Measurements from ENCODE around the gene SKA1. TPM values are rescaled to one million over a fixed set of nuclear protein-coding genes. Genes with fewer than 3 reads are reported as not detected.

The SKA1 gene
- polyA plus RNA-seq (2011; rRNA removed) (18.8 and 24.3 TPM in 2 replicates), polyA plus RNA-seq (2017; fragmentation: RNase III; extraction: RNeasy Plus Mini Kit Qiagen cat#74134 plus additional on column Dnase treatment) (11.9 to 15.2 TPM (median 12.5 TPM) in 3 replicates), polyA minus RNA-seq (2011; rRNA and poly(A)+ RNA removed) (7.7 and 10.0 TPM in 2 replicates)
- 8.8 and 10.3 TPM in 2 replicates for polyA plus RNA-seq (2012; cell fraction: cytosol; rRNA removed)
- 4.2 and 6.1 TPM in 2 replicates for polyA plus RNA-seq (2012; cell fraction: nucleus; rRNA removed)

DNA sequence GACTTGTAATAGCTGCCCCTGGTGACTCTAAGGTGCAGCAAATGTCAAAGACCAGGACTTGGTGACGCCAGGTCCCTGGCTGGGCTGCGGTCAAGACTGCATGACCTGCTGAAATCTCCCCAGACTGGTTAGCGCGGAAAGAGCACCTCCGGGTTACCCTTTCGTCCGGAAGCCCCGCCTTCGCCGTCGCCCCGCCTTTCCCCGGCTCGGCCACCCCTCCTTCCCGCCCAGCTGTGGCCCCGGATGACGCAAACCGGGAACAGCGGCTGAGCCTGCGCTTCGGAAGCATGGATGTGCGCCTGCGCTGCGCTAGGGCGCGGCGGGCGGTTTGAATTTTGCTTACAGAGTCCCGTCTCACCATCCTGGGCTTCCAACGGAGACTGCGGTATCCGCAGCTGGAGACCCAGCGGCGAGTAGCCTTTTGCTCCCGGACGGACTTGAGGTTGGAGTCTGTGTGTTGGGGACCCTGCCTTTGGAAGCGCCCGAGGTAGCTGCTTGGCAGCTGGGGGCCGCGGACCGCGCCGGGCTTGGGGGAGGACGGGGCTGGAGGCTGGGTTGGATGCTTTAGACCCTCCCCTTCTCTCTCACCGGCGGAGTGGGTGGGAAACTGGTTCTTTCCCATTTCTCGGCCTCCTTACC, at the start of gene SKA1:
Gene SKA1 (plus strand): TSS at position 294 of the 639 bp plus-strand sequence. CDS start 785 bp downstream, outside the sequence.
- Histone ChIP-seq H3K4me2 (peak within 1 kb of the TSS; percentile 85), H3K27ac (peak within 1 kb of the TSS; percentile 76 to 87), H3K4me3 (peak within 1 kb of the TSS; percentile 70), H3K9me3 (0 out of 3 replicates have a peak, but pooled peaks cover 3% of the 10 kb centered on the region), H3K4me1 (0 out of 3 replicates have a peak, but pooled peaks cover 5% of the 10 kb centered on the region)
- WGBS (ENCODE audit: missing lambda C conversion rate) = 3% methylated on average over 3 of the region's 47 CpGs
- TF ChIP-seq RARB (CRISPR knock-in tag; IDR thresholded peaks at IDR 0.05) = no peak
- TF ChIP-seq JUN (IDR thresholded peaks at IDR 0.05) = peak in 1 of 2 experiments; percentile 55; a peak in 2 of 5 replicates
- no peak for TF ChIP-seq ATOH8 (CRISPR knock-in tag; IDR thresholded peaks at IDR 0.05; ENCODE audit: low read depth)
- TF ChIP-seq, protein P1, sequence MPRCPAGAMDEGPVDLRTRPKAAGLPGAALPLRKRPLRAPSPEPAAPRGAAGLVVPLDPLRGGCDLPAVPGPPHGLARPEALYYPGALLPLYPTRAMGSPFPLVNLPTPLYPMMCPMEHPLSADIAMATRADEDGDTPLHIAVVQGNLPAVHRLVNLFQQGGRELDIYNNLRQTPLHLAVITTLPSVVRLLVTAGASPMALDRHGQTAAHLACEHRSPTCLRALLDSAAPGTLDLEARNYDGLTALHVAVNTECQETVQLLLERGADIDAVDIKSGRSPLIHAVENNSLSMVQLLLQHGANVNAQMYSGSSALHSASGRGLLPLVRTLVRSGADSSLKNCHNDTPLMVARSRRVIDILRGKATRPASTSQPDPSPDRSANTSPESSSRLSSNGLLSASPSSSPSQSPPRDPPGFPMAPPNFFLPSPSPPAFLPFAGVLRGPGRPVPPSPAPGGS (IDR thresholded peaks at IDR 0.05) = peak; percentile 74; the same call in 1 of the 3 replicates
- peak; percentile 84 for TF ChIP-seq KDM5A (IDR thresholded peaks at IDR 0.05)
- TF ChIP-seq HDAC2 (IDR thresholded peaks at IDR 0.05) = peak; percentile 79; the same call in 1 of the 2 replicates
- no peak for TF ChIP-seq JUNB (IDR thresholded peaks at IDR 0.05)
- peak in 1 of 2 experiments; percentile 10; a peak in 1 of 4 replicates for TF ChIP-seq CEBPB (IDR thresholded peaks at IDR 0.05)
- peak; percentile 46 for TF ChIP-seq MAX (IDR thresholded peaks at IDR 0.05)
- TF ChIP-seq ZC3H11A (IDR thresholded peaks at IDR 0.05) = no peak
- TF ChIP-seq RCOR1 (IDR thresholded peaks at IDR 0.05; ENCODE audit: low read depth, low read length) = no peak
- no peak for TF ChIP-seq POLR2AphosphoS2 (conservative IDR thresholded peaks at IDR 0.05; ENCODE audit: low read length)
- TF ChIP-seq HMGXB4 (CRISPR knock-in tag; IDR thresholded peaks at IDR 0.05; ENCODE audit: borderline replicate concordance) = no peak
- TF ChIP-seq ZFP36 (IDR thresholded peaks at IDR 0.05; ENCODE audit: borderline replicate concordance, partially characterized antibody) = no peak
- no peak for TF ChIP-seq FOSL2 (IDR thresholded peaks at IDR 0.05)
- TF ChIP-seq FOSL2 (CRISPR knock-in tag; IDR thresholded peaks at IDR 0.05) = no peak
- peak; percentile 86 for TF ChIP-seq POLR2A (IDR thresholded peaks at IDR 0.05; ENCODE audit: low read length)
- no peak for TF ChIP-seq MYC (IDR thresholded peaks at IDR 0.05; ENCODE audit: borderline replicate concordance, low read length)
- no peak for TF ChIP-seq HOXB13 (CRISPR knock-in tag; IDR thresholded peaks at IDR 0.05; ENCODE audit: low read depth)
- FAIRE-seq = no peak
- ChIA-PET CTCF (interaction anchor here (0.6 to 1.4 kb wide), 3 partner anchors 17 to 164 kb away, joined by 3 to 5 read pairs (median 5); no protein-coding TSS in a partner anchor), POLR2A (interaction anchor here (0.6 to 1.0 kb wide), 2 partner anchors 72 to 93 kb away, joined by 5 read pairs; partner anchors contain the start of gene MBD1)
- DNase-seq (ENCODE audit: low read depth in 1 of 2, low spot score in 1 of 2) = peak; percentile 72 to 90
- peak; percentile 96 to 97 for ATAC-seq

GRCh38 chr18:50327983-50328382, 46.9 kb upstream of the SKA1 start:
- Histone ChIP-seq H3K4me3 (no peak overlapping the region), H3K4me1 (no peaks in the 10 kb centered on the region), H3K9me3 (no peaks in the 10 kb centered on the region), H3K4me2 (no peak overlapping the region), H3K27ac (no peak overlapping the region)
- WGBS (ENCODE audit: missing lambda C conversion rate) = 22% methylated on average over 3 of the region's 3 CpGs
- POLR2A ChIA-PET = no interaction called here
- DNase-seq (ENCODE audit: low read depth in 1 of 2, low spot score in 1 of 2) (no peak), ATAC-seq (no peak), FAIRE-seq (no peak)
- TF ChIP-seq FOSL2 (IDR thresholded peaks at IDR 0.05) (no peak), FOSL2 (CRISPR knock-in tag; IDR thresholded peaks at IDR 0.05) (no peak), HOXA7 (CRISPR knock-in tag; IDR thresholded peaks at IDR 0.05) (no peak), TFCP2L1 (CRISPR knock-in tag; IDR thresholded peaks at IDR 0.05) (no peak), USF2 (IDR thresholded peaks at IDR 0.05) (no peak), POLR2A (IDR thresholded peaks at IDR 0.05; ENCODE audit: low read length) (no peak), RCOR1 (IDR thresholded peaks at IDR 0.05; ENCODE audit: low read depth, low read length) (no peak), MYC (IDR thresholded peaks at IDR 0.05; ENCODE audit: borderline replicate concordance, low read length) (no peak), ZC3H11A (IDR thresholded peaks at IDR 0.05) (no peak), JUNB (IDR thresholded peaks at IDR 0.05) (no peak), CEBPB (IDR thresholded peaks at IDR 0.05) (no peak), EHMT2 (IDR thresholded peaks at IDR 0.05; ENCODE audit: low read depth) (no peak), MAX (IDR thresholded peaks at IDR 0.05) (no peak), RFX5 (IDR thresholded peaks at IDR 0.05) (no peak)
- TF ChIP-seq, protein P1 (IDR thresholded peaks at IDR 0.05) = no peak
- CTCF ChIA-PET = no interaction called here
